AG09319 (cell line): ENCODE results near the gene TFEB.

ENCODE experiments used
- DNase-seq: peaks from one replicate; pipeline ENCODE4 v3.0.0-alpha.2; 2010; ENCODE audit warnings: low read depth; ENCODE audit errors: extremely low read depth
- CTCF ChIP-seq: IDR thresholded peaks from 2 replicates; pipeline ENCODE4 v1.5.1; 2011; ENCODE audit warnings: low read depth, mild to moderate bottlenecking, inconsistent platforms, low read length, moderate library complexity

TFEB gene

GRCh38 chr6:41651246-41651961 lies 84.0 kb downstream of the TFEB start:
- DNase-seq: no peak
- no peak for TF ChIP-seq CTCF

- no peak for DNase-seq
- no peak for TF ChIP-seq CTCF
These were observed 85.3 kb downstream of the TFEB start for GRCh38 chr6:41650120-41650519.

GRCh38 chr6:41649596-41649995 lies 85.8 kb downstream of the TFEB start:
- no peak for DNase-seq
- no peak for TF ChIP-seq CTCF

- no peak for DNase-seq
These were observed 86.5 kb downstream of the TFEB start for GRCh38 chr6:41648921-41649320.

GRCh38 chr6:41648070-41648585 lies 87.3 kb downstream of the TFEB start:
- TF ChIP-seq CTCF: no peak
- no peak for DNase-seq

More at GRCh38 chr6:41648921-41649320, 86.5 kb downstream of the TFEB start:
- TF ChIP-seq CTCF: no peak

- DNase-seq: no peak
These were observed 88.3 kb downstream of the TFEB start for GRCh38 chr6:41647061-41647511.

More at GRCh38 chr6:41647061-41647511, 88.3 kb downstream of the TFEB start:
- TF ChIP-seq CTCF: no peak
